Astrocyte of the spinal cord (primary cell): ENCODE results near the gene ESYT2.
A peak's percentile ranks its signal among the peaks of the same experiment; 100 is the strongest.

Experiments used
- DNase-seq: peaks from one replicate; pipeline ENCODE4 v3.0.0; 2011; ENCODE audit warnings: low read depth, low spot score
- H3K4me3 ChIP-seq: 2 replicates; pipeline ENCODE4 v1.5.1; 2011; ENCODE audit warnings: low read depth, mild to moderate bottlenecking, low read length, moderate library complexity
- in situ Hi-C: cut with HindIII; loops from 2 replicates; pipeline ENCODE4 v1.10.0; 2017; ENCODE audit warnings: low sequenced_read_pairs
- TF ChIP-seq, protein P1 (sequence below): IDR thresholded peaks from 2 replicates; pipeline ENCODE4 v1.5.1; 2012; ENCODE audit warnings: low read depth, mild to moderate bottlenecking, low read length, inconsistent platforms

ESYT2 gene

DNA sequence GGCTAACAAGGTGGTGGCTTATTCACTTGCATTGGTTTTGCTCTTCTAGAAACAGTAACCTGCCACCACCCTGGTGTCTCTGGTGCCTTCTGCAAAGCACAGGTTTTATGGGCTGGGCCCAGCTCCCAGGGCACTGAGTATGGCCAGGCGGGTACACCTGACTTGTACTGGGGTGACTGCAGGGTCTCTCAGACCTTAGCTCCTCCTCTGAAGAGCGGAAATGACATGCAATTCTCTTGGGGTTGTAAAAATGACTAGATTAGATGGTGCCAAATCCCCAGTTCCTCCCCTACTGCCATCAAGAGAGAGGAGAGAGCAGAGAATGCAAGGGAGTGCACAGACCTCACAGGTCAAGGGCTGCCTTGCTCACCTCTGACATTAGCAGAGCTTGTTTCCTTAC lies 14.7 kb downstream of the ESYT2 start:
- TF ChIP-seq, protein P1, sequence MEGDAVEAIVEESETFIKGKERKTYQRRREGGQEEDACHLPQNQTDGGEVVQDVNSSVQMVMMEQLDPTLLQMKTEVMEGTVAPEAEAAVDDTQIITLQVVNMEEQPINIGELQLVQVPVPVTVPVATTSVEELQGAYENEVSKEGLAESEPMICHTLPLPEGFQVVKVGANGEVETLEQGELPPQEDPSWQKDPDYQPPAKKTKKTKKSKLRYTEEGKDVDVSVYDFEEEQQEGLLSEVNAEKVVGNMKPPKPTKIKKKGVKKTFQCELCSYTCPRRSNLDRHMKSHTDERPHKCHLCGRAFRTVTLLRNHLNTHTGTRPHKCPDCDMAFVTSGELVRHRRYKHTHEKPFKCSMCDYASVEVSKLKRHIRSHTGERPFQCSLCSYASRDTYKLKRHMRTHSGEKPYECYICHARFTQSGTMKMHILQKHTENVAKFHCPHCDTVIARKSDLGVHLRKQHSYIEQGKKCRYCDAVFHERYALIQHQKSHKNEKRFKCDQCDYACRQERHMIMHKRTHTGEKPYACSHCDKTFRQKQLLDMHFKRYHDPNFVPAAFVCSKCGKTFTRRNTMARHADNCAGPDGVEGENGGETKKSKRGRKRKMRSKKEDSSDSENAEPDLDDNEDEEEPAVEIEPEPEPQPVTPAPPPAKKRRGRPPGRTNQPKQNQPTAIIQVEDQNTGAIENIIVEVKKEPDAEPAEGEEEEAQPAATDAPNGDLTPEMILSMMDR, result no peak
- no peak for DNase-seq
- in situ Hi-C loops, result no loop called here
- H3K4me3 ChIP-seq, result no peak overlapping the region

DNA sequence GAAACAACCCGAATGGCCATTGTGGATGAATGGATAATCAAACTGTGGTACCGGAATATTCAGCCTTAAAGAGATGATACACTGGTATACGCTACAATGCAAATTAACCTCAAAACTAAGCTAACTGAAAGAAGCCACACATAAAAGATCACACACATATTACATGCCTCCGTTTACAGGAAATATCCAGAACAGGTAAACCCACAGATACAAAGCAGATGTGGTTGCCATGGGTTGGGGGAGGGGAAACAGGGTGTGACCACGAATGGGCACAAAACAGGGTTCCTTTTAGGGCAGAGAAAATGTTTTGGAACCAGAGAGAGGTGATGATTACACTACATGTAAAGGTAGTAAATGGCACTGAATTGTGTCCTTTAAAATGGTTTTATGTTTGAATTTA lies 16.6 kb downstream of the ESYT2 start:
- in situ Hi-C loops, result no loop called here
- TF ChIP-seq, protein P1, result no peak
- H3K4me3 ChIP-seq, result no peak overlapping the region
- DNase-seq, result no peak

DNA sequence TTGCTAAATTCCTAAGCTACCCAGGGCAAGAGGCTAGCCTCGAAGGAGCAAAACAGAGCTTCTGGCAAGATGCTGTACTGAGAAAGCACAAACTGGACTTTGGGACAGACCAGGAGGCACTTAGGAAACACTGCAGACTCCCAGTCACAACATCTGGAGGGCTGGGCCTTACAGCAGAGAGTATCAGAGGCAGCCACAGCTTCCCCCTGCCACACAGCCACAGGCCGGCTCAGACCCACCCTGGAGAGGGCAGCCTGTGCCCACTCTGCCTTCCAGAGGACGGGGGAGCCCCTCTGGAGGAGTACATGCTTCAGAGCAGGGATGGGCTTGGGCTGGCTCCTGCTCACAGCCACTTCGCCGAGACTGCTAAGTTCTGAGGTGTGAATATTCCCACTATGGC lies 17.4 kb downstream of the ESYT2 start:
- no peak for DNase-seq
- in situ Hi-C loops, result no loop called here
- TF ChIP-seq, protein P1, result no peak
- no peak overlapping the region for H3K4me3 ChIP-seq

- DNase-seq, result peak; percentile 78
- H3K4me3 ChIP-seq, result no peak overlapping the region
- in situ Hi-C loops, result no loop called here
- TF ChIP-seq, protein P1, result no peak
Observed at GRCh38 chr7:158811461-158811860, 17.8 kb downstream of the ESYT2 start.

GRCh38 chr7:158810846-158811245 lies 18.5 kb downstream of the ESYT2 start:
- in situ Hi-C loops, result no loop called here
- no peak overlapping the region for H3K4me3 ChIP-seq
- no peak for DNase-seq
- TF ChIP-seq, protein P1, result no peak

GRCh38 chr7:158809596-158809995 lies 19.7 kb downstream of the ESYT2 start:
- H3K4me3 ChIP-seq, result no peak overlapping the region
- DNase-seq, result peak; percentile 39
- in situ Hi-C loops, result no loop called here
- TF ChIP-seq, protein P1, result no peak

- no peak for DNase-seq
- H3K4me3 ChIP-seq, result no peak overlapping the region
- in situ Hi-C loops, result no loop called here
- TF ChIP-seq, protein P1, result no peak
Observed at GRCh38 chr7:158808126-158808525, 21.2 kb downstream of the ESYT2 start.
